IMR-90 (cell line): ENCODE results near the gene ARL14. TPM values are rescaled to one million over a fixed set of nuclear protein-coding genes. Genes with fewer than 3 reads are reported as not detected.

Source experiments
- ATAC-seq: fragments of 200-7000 bp; cut with Tn5 transposase; 2 replicates; pipeline ENCODE4 v1.9.1; 2020; ENCODE audit warnings: low read depth, mild to moderate bottlenecking, moderate library complexity
- BruUV-seq: library from RNA; stranded (reverse); fragments of 400-500 nt; replicated peaks from 2 replicates; lab custom pipeline; 2021; lab: Mats Ljungman, UMichigan
- CTCF ChIA-PET: fragments of 300-600 bp; formaldehyde crosslinking; extraction: SDS; loops from one replicate; lab custom pipeline; 2021; ENCODE audit warnings: antibody characterized with exemption; lab: Yijun Ruan, JAX
- POLR2A ChIA-PET: fragments of 300-600 bp; sonication (Branson Sonifier 250); formaldehyde crosslinking; loops from one replicate; lab custom pipeline; 2022; ENCODE audit warnings: antibody characterized with exemption; ENCODE audit not compliant: unreplicated experiment; lab: Charles Lee
- DNase-seq: peaks from one replicate; pipeline ENCODE4 v3.0.0; 2013
- H2AFZ ChIP-seq: replicated peaks from 2 replicates; pipeline ENCODE3; 2013; ENCODE audit warnings: low read length, mild to moderate bottlenecking; ENCODE audit not compliant: poor library complexity
- H2AK5ac ChIP-seq: 2 replicates; pipeline ENCODE4 v1.6.1; 2013; ENCODE audit warnings: low read depth, low read length, inconsistent platforms
- H2AK9ac ChIP-seq: replicated peaks from 2 replicates; pipeline ENCODE3; 2013; ENCODE audit warnings: mild to moderate bottlenecking, low read depth, low read length, moderate library complexity; ENCODE audit not compliant: poor library complexity
- H2BK120ac ChIP-seq: 2 replicates; pipeline ENCODE4 v1.6.1; 2013; ENCODE audit warnings: low read depth, low read length, inconsistent platforms
- H2BK15ac ChIP-seq: 3 replicates; pipeline ENCODE4 v1.6.1; 2013; ENCODE audit warnings: low read depth, low read length, inconsistent platforms
- H2BK20ac ChIP-seq: 2 replicates; pipeline ENCODE4 v1.6.1; 2013; ENCODE audit warnings: low read depth, mild to moderate bottlenecking, inconsistent platforms, low read length, moderate library complexity
- H2BK5ac ChIP-seq: 2 replicates; pipeline ENCODE4 v1.6.1; 2013; ENCODE audit warnings: mild to moderate bottlenecking, low read depth, low read length, inconsistent platforms; ENCODE audit not compliant: poor library complexity, severe bottlenecking
- H3K14ac ChIP-seq: replicated peaks from 2 replicates; pipeline ENCODE4 v1.6.1; 2013; ENCODE audit warnings: low read depth, low read length, inconsistent platforms
- H3K18ac ChIP-seq: 2 replicates; pipeline ENCODE4 v1.6.1; 2013; ENCODE audit warnings: low read depth, low read length, control low read depth
- H3K23ac ChIP-seq: 2 replicates; pipeline ENCODE4 v1.6.1; 2013; ENCODE audit warnings: low read depth, low read length, inconsistent platforms
- H3K27ac ChIP-seq: 2 replicates; pipeline ENCODE4 v1.5.1; 2013; ENCODE audit warnings: mild to moderate bottlenecking, control low read depth, low read length; ENCODE audit not compliant: insufficient read depth
- H3K27me3 ChIP-seq: 2 replicates; pipeline ENCODE4 v1.6.1; 2013; ENCODE audit warnings: low read length; ENCODE audit not compliant: control insufficient read depth, insufficient read depth
- H3K36me3 ChIP-seq: 2 replicates; pipeline ENCODE4 v1.6.1; 2013; ENCODE audit warnings: low read length, mixed read lengths; ENCODE audit not compliant: control insufficient read depth, insufficient read depth
- H3K4ac ChIP-seq: 2 replicates; pipeline ENCODE4 v1.6.1; 2013; ENCODE audit warnings: low read depth, low read length, inconsistent platforms
- H3K4me1 ChIP-seq: 2 replicates; pipeline ENCODE4 v1.6.1; 2013; ENCODE audit warnings: low read length, mixed read lengths; ENCODE audit not compliant: control insufficient read depth, insufficient read depth
- H3K4me2 ChIP-seq: 2 replicates; pipeline ENCODE4 v1.6.1; 2013; ENCODE audit warnings: low read depth, mild to moderate bottlenecking, control low read depth, low read length, moderate library complexity
- H3K4me3 ChIP-seq: 2 replicates; pipeline ENCODE4 v1.5.1; 2013; ENCODE audit warnings: low read depth, mild to moderate bottlenecking, control low read depth, low read length, moderate library complexity; ENCODE audit not compliant: insufficient read depth
- H3K56ac ChIP-seq: 2 replicates; pipeline ENCODE4 v1.6.1; 2013; ENCODE audit warnings: low read length, inconsistent platforms; ENCODE audit not compliant: insufficient read depth; ENCODE audit errors: extremely low read depth
- H3K79me1 ChIP-seq, 2 experiments: 2 replicates each; pipeline ENCODE4 v1.6.1; 2013; ENCODE audit warnings: low read length in 2 of 2, inconsistent platforms in 1 of 2, low read depth in 1 of 2
- H3K9ac ChIP-seq: 2 replicates; pipeline ENCODE4 v1.6.1; 2013; ENCODE audit warnings: low read depth, low read length, control low read depth
- H3K9me1 ChIP-seq: 2 replicates; pipeline ENCODE4 v1.6.1; 2013; ENCODE audit warnings: low read length, inconsistent platforms; ENCODE audit not compliant: insufficient read depth
- H3K9me3 ChIP-seq: 2 replicates; pipeline ENCODE4 v1.6.1; 2013; ENCODE audit warnings: low read length; ENCODE audit not compliant: control insufficient read depth, insufficient read depth
- H4K20me1 ChIP-seq: 2 replicates; pipeline ENCODE4 v1.6.1; 2013; ENCODE audit warnings: low read length, inconsistent platforms; ENCODE audit not compliant: insufficient read depth
- H4K5ac ChIP-seq: 2 replicates; pipeline ENCODE4 v1.6.1; 2013; ENCODE audit warnings: mild to moderate bottlenecking, low read depth, low read length, control low read depth
- H4K8ac ChIP-seq, 2 experiments: 2 replicates each; pipeline ENCODE4 v1.6.1; 2013; ENCODE audit warnings: low read depth in 2 of 2, low read length in 2 of 2, control low read depth in 1 of 2, inconsistent platforms in 1 of 2
- H4K91ac ChIP-seq: 2 replicates; pipeline ENCODE4 v1.6.1; 2013; ENCODE audit warnings: low read depth, low read length, inconsistent platforms; ENCODE audit not compliant: insufficient read depth
- CEBPB ChIP-seq: IDR thresholded peaks from 2 replicates; pipeline ENCODE4 v1.6.1; 2012; ENCODE audit warnings: low read depth, low read length, improper control_type of control experiment
- CHD1 ChIP-seq: IDR thresholded peaks from 2 replicates; pipeline ENCODE4 v1.6.1; 2012; ENCODE audit warnings: low read depth, low read length, improper control_type of control experiment
- FOS ChIP-seq: fragments of 150-350 bp; IDR thresholded peaks from 2 replicates; pipeline ENCODE4 v1.6.1; 2016; ENCODE audit warnings: low read depth, low read length
- MAZ ChIP-seq: IDR thresholded peaks from 2 replicates; pipeline ENCODE4 v1.6.1; 2012; ENCODE audit warnings: low read depth, mild to moderate bottlenecking, low read length, improper control_type of control experiment, moderate library complexity, borderline replicate concordance
- MXI1 ChIP-seq: IDR thresholded peaks from 2 replicates; pipeline ENCODE4 v1.6.1; 2012; ENCODE audit warnings: low read depth, mild to moderate bottlenecking, low read length, moderate library complexity, borderline replicate concordance
- NFE2L2 ChIP-seq: fragments of 150-350 bp; IDR thresholded peaks from 2 replicates; pipeline ENCODE4 v1.6.1; 2016; ENCODE audit warnings: low read depth, mild to moderate bottlenecking, low read length
- RAD21 ChIP-seq: IDR thresholded peaks from 2 replicates; pipeline ENCODE4 v1.6.1; 2012; ENCODE audit warnings: low read length, improper control_type of control experiment
- SMC3 ChIP-seq: fragments of 150-350 bp; IDR thresholded peaks from 2 replicates; pipeline ENCODE4 v1.6.1; 2016; ENCODE audit warnings: low read depth, mild to moderate bottlenecking, antibody characterized with exemption, low read length, moderate library complexity
- WGBS, 2 experiments: methylation state at CpG; one replicate each; pipeline versions ENCODE4 v1.1.5 to v1.1.7; 2013; ENCODE audit warnings: missing lambda C conversion rate in 2 of 2; ENCODE audit not compliant: insufficient read length in 1 of 2; ENCODE audit errors: extremely low coverage in 2 of 2; 5-methylcytosine and 5-hydroxymethylcytosine counted together
- dilution Hi-C: fragments of 300-500 bp; cut with HindIII; formaldehyde crosslinking; loops from one replicate; pipeline ENCODE4 v1.14.3; 2018; ENCODE audit warnings: low sequenced_read_pairs; ENCODE audit not compliant: unreplicated experiment
- in situ Hi-C: fragments of 300-500 bp; cut with MboI; formaldehyde crosslinking; loops from 3 replicates; pipeline ENCODE4 v1.14.3; 2019; ENCODE audit warnings: low sequenced_read_pairs, inconsistent platforms, mixed read lengths
- intact Hi-C: fragments of 100-400 bp; cut with micrococcal nuclease; formaldehyde crosslinking; loops from 2 replicates; pipeline ENCODE4 v1.10.0; 2022
- polyA plus RNA-seq, 3 experiments: library from polyadenylated mRNA; depleted of rRNA; stranded (reverse); fragments of >200 nt; gene quantifications; 2 replicates each; pipeline ENCODE4 v1.2.3, GENCODE V29; 2012; ENCODE audit warnings: low replicate concordance in 1 of 3
- total RNA-seq: library from RNA; depleted of rRNA; stranded (reverse); fragments of >200 nt; gene quantifications from 2 replicates; pipeline ENCODE4 v1.2.3, GENCODE V29; 2012

The ARL14 gene
- total and polyA plus RNA-seq, 2 of the 4 experiments (the other 2 are of a cell fraction): 0.15 to 0.18 TPM

GRCh38 chr3:160719710-160720109 lies 42.8 kb downstream of the ARL14 start:
- Histone ChIP-seq H3K79me1 (no peaks in the 10 kb centered on the region), H3K4ac (no peak overlapping the region), H3K4me2 (no peak overlapping the region), H2AK5ac (no peak overlapping the region), H3K56ac (no peak overlapping the region), H3K9me1 (no peaks in the 10 kb centered on the region), H3K9me3 (no peaks in the 10 kb centered on the region), H3K27me3 (no peaks in the 10 kb centered on the region), H3K23ac (no peak overlapping the region), H3K36me3 (no peaks in the 10 kb centered on the region), H3K18ac (no peak overlapping the region), H4K8ac (no peak overlapping the region), H4K20me1 (no peaks in the 10 kb centered on the region), H2AK9ac (no peak overlapping the region), H3K9ac (no peak overlapping the region), H2BK120ac (no peak overlapping the region), H3K4me1 (no peaks in the 10 kb centered on the region), H2BK5ac (no peak overlapping the region), H4K91ac (no peak overlapping the region), H4K5ac (no peak overlapping the region), H2BK20ac (no peak overlapping the region), H3K14ac (no peak overlapping the region), H2AFZ (no peak overlapping the region), H2BK15ac (no peak overlapping the region), H3K4me3 (no peak overlapping the region), H3K27ac (no peak overlapping the region)
- TF ChIP-seq MAZ (no peak), CHD1 (no peak), MXI1 (no peak), CEBPB (no peak), FOS (no peak), SMC3 (no peak), NFE2L2 (no peak), RAD21 (no peak)
- CTCF ChIA-PET: no interaction called here
- POLR2A ChIA-PET: no interaction called here
- in situ Hi-C loops: loop anchor here (10.0 to 25.0 kb wide), 2 partner anchors 215 to 693 kb away; no protein-coding TSS in a partner anchor
- DNase-seq: no peak
- intact Hi-C loops: no loop called here
- 84% methylated on average over 4 of the region's 11 CpGs; no CpG with 5 or more reads in 1 of the 2 experiments for WGBS, 2 experiments
- no TSS peak for BruUV-seq
- dilution Hi-C loops: no loop called here
- no peak for ATAC-seq
